ENCODE results near the gene SEPTIN5. TPM values are rescaled to one million over a fixed set of nuclear protein-coding genes. Genes with fewer than 3 reads are reported as not detected.

Gene SEPTIN5
- polyA plus RNA-seq, 1 experiment = 13.1 TPM

- H3K27me3 ChIP-seq (ENCODE audit: control insufficient read depth, insufficient read depth, low read length) = peaks cover 6% of the 10 kb centered on the region
- no peak for DNase-seq (ENCODE audit: low read depth, low spot score)
- H3K9me3 ChIP-seq (ENCODE audit: control insufficient read depth, insufficient read depth, low read length) = no peaks in the 10 kb centered on the region; the same call in 1 of the 2 replicates
- H3K4me3 ChIP-seq (ENCODE audit: low read depth, low read length) = no peak overlapping the region
- ChIA-PET CTCF (interaction anchor here (0.9 to 1.7 kb wide), 3 partner anchors 15 to 165 kb away, joined by 3 to 6 read pairs (median 4); no protein-coding TSS in a partner anchor), POLR2A (no interaction called here)
- H3K27ac ChIP-seq (ENCODE audit: low read depth, low read length) = no peak overlapping the region
- TF ChIP-seq CTCF (IDR thresholded peaks at IDR 0.05; ENCODE audit: low read depth, low read length) = no peak
Measured at GRCh38 chr22:19745155-19746101, 31.1 kb downstream of the SEPTIN5 start.

DNA sequence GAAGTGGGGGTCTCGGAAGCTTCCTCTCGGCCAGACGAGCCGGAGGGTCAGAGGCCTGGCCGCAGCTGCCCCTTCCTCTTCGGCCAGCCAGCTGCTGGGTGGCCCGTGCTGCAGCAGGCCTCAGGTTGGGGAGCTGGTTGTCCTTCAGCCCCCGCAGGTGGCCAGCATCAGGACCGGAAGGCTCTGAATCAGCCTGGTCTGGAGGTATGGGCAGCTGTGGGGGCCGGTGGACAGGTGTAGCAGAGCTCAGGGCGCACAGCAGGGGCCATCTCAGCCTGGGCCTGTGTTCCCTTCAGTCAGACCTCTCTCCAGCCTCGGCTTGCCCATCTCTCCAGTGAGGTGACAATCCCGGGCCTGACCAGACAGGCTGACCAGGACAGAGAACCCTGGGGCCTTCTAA is 32.4 kb downstream of the SEPTIN5 start:
- no peaks in the 10 kb centered on the region; the same call in 1 of the 2 replicates for H3K9me3 ChIP-seq (ENCODE audit: control insufficient read depth, insufficient read depth, low read length)
- H3K27ac ChIP-seq (ENCODE audit: low read depth, low read length) = no peak overlapping the region
- DNase-seq (ENCODE audit: low read depth, low spot score) = no peak
- no peak overlapping the region for H3K4me3 ChIP-seq (ENCODE audit: low read depth, low read length)
- no peak for TF ChIP-seq CTCF (IDR thresholded peaks at IDR 0.05; ENCODE audit: low read depth, low read length)
- H3K27me3 ChIP-seq (ENCODE audit: control insufficient read depth, insufficient read depth, low read length) = peaks cover 6% of the 10 kb centered on the region
- CTCF ChIA-PET = no interaction called here
- POLR2A ChIA-PET = no interaction called here

- peaks cover 10% of the 10 kb centered on the region for H3K27me3 ChIP-seq (ENCODE audit: control insufficient read depth, insufficient read depth, low read length)
- POLR2A ChIA-PET = interaction anchor here (0.6 kb wide), 1 partner anchor 10 kb away, joined by 5 read pairs; no protein-coding TSS in a partner anchor
- no peak for DNase-seq (ENCODE audit: low read depth, low spot score)
- CTCF ChIA-PET = interaction anchor here (0.7 kb wide), 1 partner anchor 163 kb away, joined by 5 read pairs; no protein-coding TSS in a partner anchor
- no peak overlapping the region for H3K4me3 ChIP-seq (ENCODE audit: low read depth, low read length)
- TF ChIP-seq CTCF (IDR thresholded peaks at IDR 0.05; ENCODE audit: low read depth, low read length) = no peak
- no peaks in the 10 kb centered on the region; the same call in 1 of the 2 replicates for H3K9me3 ChIP-seq (ENCODE audit: control insufficient read depth, insufficient read depth, low read length)
- no peak overlapping the region for H3K27ac ChIP-seq (ENCODE audit: low read depth, low read length)
Measured at GRCh38 chr22:19747551-19747950, 33.2 kb downstream of the SEPTIN5 start.

DNA sequence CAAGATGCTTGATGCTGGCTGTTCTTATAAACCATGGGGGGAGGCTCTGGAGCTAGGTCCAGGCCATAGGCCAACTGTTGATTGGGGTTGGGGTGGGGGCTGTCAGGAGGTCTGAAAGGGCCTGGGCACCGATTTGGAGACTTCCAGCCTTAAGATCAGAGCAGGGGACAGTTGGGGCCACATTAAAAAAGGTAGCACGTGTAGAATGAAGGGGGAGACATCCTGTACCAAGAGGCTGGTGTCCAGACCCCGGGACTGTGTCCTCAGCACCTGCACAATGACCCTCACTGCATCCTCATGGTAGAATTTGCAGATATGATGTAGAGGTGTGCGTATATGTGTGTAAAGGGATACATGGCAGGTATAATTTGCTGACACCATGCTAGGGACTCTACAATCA is 33.8 kb downstream of the SEPTIN5 start:
- CTCF ChIA-PET = no interaction called here
- DNase-seq (ENCODE audit: low read depth, low spot score) = no peak
- no peak overlapping the region for H3K27ac ChIP-seq (ENCODE audit: low read depth, low read length)
- no peak for TF ChIP-seq CTCF (IDR thresholded peaks at IDR 0.05; ENCODE audit: low read depth, low read length)
- H3K4me3 ChIP-seq (ENCODE audit: low read depth, low read length) = no peak overlapping the region
- POLR2A ChIA-PET = no interaction called here
- H3K9me3 ChIP-seq (ENCODE audit: control insufficient read depth, insufficient read depth, low read length) = no peaks in the 10 kb centered on the region; the same call in 1 of the 2 replicates
- H3K27me3 ChIP-seq (ENCODE audit: control insufficient read depth, insufficient read depth, low read length) = peaks cover 16% of the 10 kb centered on the region

Data from AG04450 (cell line).